ENCODE data around the gene GPRC5A.

The GPRC5A gene

GRCh38 chr12:12853435-12853834, 37.9 kb upstream of the GPRC5A start:
- Histone ChIP-seq H4K20me1 (ENCODE audit: insufficient read depth, low read length) (no peaks in the 10 kb centered on the region), H3K4me1 (ENCODE audit: low read length) (no peaks in the 10 kb centered on the region), H3F3A (ENCODE audit: insufficient read depth, low read length) (no peaks in the 10 kb centered on the region), H3K36me3 (replicated peaks; ENCODE audit: insufficient read depth, low read length) (no peaks in the 10 kb centered on the region), H3K4me3 (ENCODE audit: low read length) (no peak overlapping the region), H3K27ac (ENCODE audit: low read length) (no peak overlapping the region), H3K4me2 (ENCODE audit: low read depth, low read length) (no peak overlapping the region), H3K79me2 (ENCODE audit: low read length) (no peaks in the 10 kb centered on the region), H3K27me3 (replicated peaks; ENCODE audit: insufficient read depth, low read length) (no peaks in the 10 kb centered on the region), H2AFZ (ENCODE audit: low read length) (no peak overlapping the region), H3K9me2 (replicated peaks; ENCODE audit: insufficient read depth, low read length) (no peaks in the 10 kb centered on the region), H3K9me3 (replicated peaks; ENCODE audit: insufficient read depth, low read length) (no peaks in the 10 kb centered on the region), H3K9ac (ENCODE audit: low read length) (no peak overlapping the region)
- DNase-seq: no peak
- TF ChIP-seq EZH2 (optimal IDR thresholded peaks at IDR 0.05; ENCODE audit: low read depth, low read length): no peak
- TF ChIP-seq CTCF (IDR thresholded peaks at IDR 0.05; ENCODE audit: low read length): no peak
- TF ChIP-seq EZH2phosphoT487 (IDR thresholded peaks at IDR 0.05; ENCODE audit: low read length): no peak

GRCh38 chr12:12859690-12860089, 31.7 kb upstream of the GPRC5A start:
- no peak overlapping the region for H2AFZ ChIP-seq (ENCODE audit: low read length)
- DNase-seq: no peak
- no peaks in the 10 kb centered on the region for H3K4me1 ChIP-seq (ENCODE audit: low read length)
- no peaks in the 10 kb centered on the region for H3K36me3 ChIP-seq (replicated peaks; ENCODE audit: insufficient read depth, low read length)
- H3K9me2 ChIP-seq (replicated peaks; ENCODE audit: insufficient read depth, low read length): no peaks in the 10 kb centered on the region
- no peak overlapping the region for H3K27ac ChIP-seq (ENCODE audit: low read length)
- no peaks in the 10 kb centered on the region for H4K20me1 ChIP-seq (ENCODE audit: insufficient read depth, low read length)
- TF ChIP-seq EZH2phosphoT487 (IDR thresholded peaks at IDR 0.05; ENCODE audit: low read length): no peak
- no peak overlapping the region for H3K4me3 ChIP-seq (ENCODE audit: low read length)
- no peaks in the 10 kb centered on the region for H3K9me3 ChIP-seq (replicated peaks; ENCODE audit: insufficient read depth, low read length)
- H3K79me2 ChIP-seq (ENCODE audit: low read length): no peaks in the 10 kb centered on the region
- H3K9ac ChIP-seq (ENCODE audit: low read length): no peak overlapping the region
- H3K4me2 ChIP-seq (ENCODE audit: low read depth, low read length): no peak overlapping the region
- H3K27me3 ChIP-seq (replicated peaks; ENCODE audit: insufficient read depth, low read length): no peaks in the 10 kb centered on the region
- no peaks in the 10 kb centered on the region for H3F3A ChIP-seq (ENCODE audit: insufficient read depth, low read length)

DNA sequence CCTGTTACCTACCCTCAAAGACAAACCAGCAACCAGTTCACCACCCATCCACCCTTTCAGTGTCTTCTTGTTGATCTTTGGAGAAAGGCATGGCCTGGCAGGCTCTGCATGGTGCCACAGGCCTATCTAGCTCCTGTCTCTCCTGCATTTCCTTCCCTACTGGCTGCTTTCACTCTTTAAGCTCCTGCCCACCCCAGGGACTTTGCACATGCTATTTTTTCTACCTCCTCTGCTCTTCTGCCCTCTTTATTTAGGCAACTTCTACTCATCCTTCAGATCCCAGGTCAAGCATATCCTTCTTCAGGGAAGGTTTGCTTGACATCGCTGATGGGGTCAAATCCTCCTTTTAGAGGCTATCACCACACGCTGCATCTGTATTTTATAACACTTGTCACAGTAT, 27.1 kb upstream of the GPRC5A start:
- H3K36me3 ChIP-seq (replicated peaks; ENCODE audit: insufficient read depth, low read length): no peaks in the 10 kb centered on the region
- no peak overlapping the region for H3K27ac ChIP-seq (ENCODE audit: low read length)
- H3F3A ChIP-seq (ENCODE audit: insufficient read depth, low read length): no peaks in the 10 kb centered on the region
- TF ChIP-seq CTCF (IDR thresholded peaks at IDR 0.05; ENCODE audit: low read length): no peak
- TF ChIP-seq EZH2phosphoT487 (IDR thresholded peaks at IDR 0.05; ENCODE audit: low read length): no peak
- TF ChIP-seq EZH2 (optimal IDR thresholded peaks at IDR 0.05; ENCODE audit: low read depth, low read length): no peak
- no peaks in the 10 kb centered on the region for H3K9me2 ChIP-seq (replicated peaks; ENCODE audit: insufficient read depth, low read length)
- H3K4me2 ChIP-seq (ENCODE audit: low read depth, low read length): no peak overlapping the region
- H3K79me2 ChIP-seq (ENCODE audit: low read length): no peaks in the 10 kb centered on the region
- no peak overlapping the region for H3K4me3 ChIP-seq (ENCODE audit: low read length)
- no peak for DNase-seq
- H3K9me3 ChIP-seq (replicated peaks; ENCODE audit: insufficient read depth, low read length): no peaks in the 10 kb centered on the region
- H2AFZ ChIP-seq (ENCODE audit: low read length): no peak overlapping the region
- H3K9ac ChIP-seq (ENCODE audit: low read length): no peak overlapping the region
- no peaks in the 10 kb centered on the region for H3K4me1 ChIP-seq (ENCODE audit: low read length)
- no peaks in the 10 kb centered on the region for H4K20me1 ChIP-seq (ENCODE audit: insufficient read depth, low read length)
- H3K27me3 ChIP-seq (replicated peaks; ENCODE audit: insufficient read depth, low read length): no peaks in the 10 kb centered on the region

DNA sequence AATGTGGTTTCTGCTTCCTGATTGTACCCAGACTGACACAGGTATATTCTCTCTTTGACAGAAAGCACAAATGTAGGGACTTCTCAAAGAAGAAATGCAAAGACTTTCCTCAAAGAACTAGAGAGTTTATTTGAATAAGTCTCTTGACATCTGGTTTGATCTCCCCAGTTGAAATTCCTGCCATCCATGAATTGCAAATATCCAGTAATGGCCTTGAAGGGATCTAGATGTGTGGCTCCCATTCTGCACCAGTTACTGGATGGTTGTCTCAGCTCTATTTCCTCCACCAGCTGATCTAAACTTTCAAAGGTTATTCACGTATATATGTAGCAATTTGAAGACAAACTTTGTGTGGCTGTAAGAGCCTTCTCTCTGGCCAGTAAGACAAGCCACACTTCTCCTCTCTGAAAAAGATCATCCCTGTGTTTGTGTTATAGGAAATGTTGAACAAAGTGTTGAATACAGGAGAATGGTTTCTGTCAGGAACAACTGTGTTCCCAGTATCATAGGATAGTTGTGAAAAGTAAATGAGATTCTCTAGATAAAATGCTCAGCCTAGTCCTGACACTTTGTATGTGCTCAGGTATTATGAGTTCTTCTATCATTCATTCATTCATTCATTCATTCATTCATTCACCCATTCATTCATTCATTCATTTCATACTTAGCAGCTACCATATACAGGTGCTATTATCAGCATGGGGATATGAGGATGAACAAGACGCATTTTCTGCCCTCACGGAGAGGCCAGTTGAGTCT, 22.7 kb upstream of the GPRC5A start:
- Histone ChIP-seq H3K27ac (ENCODE audit: low read length) (no peak overlapping the region), H3K4me1 (ENCODE audit: low read length) (no peaks in the 10 kb centered on the region)
- TF ChIP-seq EZH2phosphoT487 (IDR thresholded peaks at IDR 0.05; ENCODE audit: low read length) (no peak), CTCF (IDR thresholded peaks at IDR 0.05; ENCODE audit: low read length) (no peak), EZH2 (optimal IDR thresholded peaks at IDR 0.05; ENCODE audit: low read depth, low read length) (no peak)

More for the DNA sequence above, 22.7 kb upstream of the GPRC5A start:
- Histone ChIP-seq H3K79me2 (ENCODE audit: low read length) (no peaks in the 10 kb centered on the region), H2AFZ (ENCODE audit: low read length) (no peak overlapping the region), H3K9me3 (replicated peaks; ENCODE audit: insufficient read depth, low read length) (no peaks in the 10 kb centered on the region), H3F3A (ENCODE audit: insufficient read depth, low read length) (no peaks in the 10 kb centered on the region), H3K4me2 (ENCODE audit: low read depth, low read length) (no peak overlapping the region), H3K27me3 (replicated peaks; ENCODE audit: insufficient read depth, low read length) (no peaks in the 10 kb centered on the region), H3K4me3 (ENCODE audit: low read length) (no peak overlapping the region), H3K9ac (ENCODE audit: low read length) (no peak overlapping the region), H3K9me2 (replicated peaks; ENCODE audit: insufficient read depth, low read length) (no peaks in the 10 kb centered on the region), H3K36me3 (replicated peaks; ENCODE audit: insufficient read depth, low read length) (no peaks in the 10 kb centered on the region), H4K20me1 (ENCODE audit: insufficient read depth, low read length) (no peaks in the 10 kb centered on the region)
- no peak for DNase-seq

Measured in MM.1S (cell line).